D341Med (cell line): Measurements from ENCODE around the gene BSCL2.
A peak's percentile ranks its signal among the peaks of the same experiment; 100 is the strongest.
"Not testable (repeated sequence)": the region's sequence is repeated elsewhere in the genome, so short reads cannot be mapped to it uniquely, and the experiment has no call there.

Source experiments
- DNase-seq: peaks from one replicate; pipeline ENCODE4 v3.0.0; 2012; ENCODE audit warnings: low spot score

The BSCL2 gene

GRCh38 chr11:62656796-62657429 lies 50.3 kb downstream of the BSCL2 start:
- DNase-seq = no peak

GRCh38 chr11:62654297-62654696 lies 52.9 kb downstream of the BSCL2 start:
- no peak for DNase-seq

GRCh38 chr11:62652161-62653006 lies 54.8 kb downstream of the BSCL2 start:
- DNase-seq = no peak

GRCh38 chr11:62650283-62650682 lies 56.9 kb downstream of the BSCL2 start:
- not testable (repeated sequence) for DNase-seq

GRCh38 chr11:62649486-62649885 lies 57.7 kb downstream of the BSCL2 start:
- DNase-seq = no peak

- DNase-seq = no peak
Observed at GRCh38 chr11:62648967-62649364, 58.3 kb downstream of the BSCL2 start.

- DNase-seq = no peak
Observed at GRCh38 chr11:62648185-62648966, 58.8 kb downstream of the BSCL2 start.

GRCh38 chr11:62647609-62648005 lies 59.6 kb downstream of the BSCL2 start:
- no peak for DNase-seq

GRCh38 chr11:62646825-62647608 lies 60.2 kb downstream of the BSCL2 start:
- DNase-seq = no peak

- peak; percentile 98 for DNase-seq
Observed at GRCh38 chr11:62645946-62646824, 61.0 kb downstream of the BSCL2 start, which contains the start of gene GANAB. Gene GANAB (minus strand): TSS chr11:62646613. CDS start chr11:62646599, 14 bp downstream.

GRCh38 chr11:62645671-62645945 lies 61.6 kb downstream of the BSCL2 start:
- no peak for DNase-seq

GRCh38 chr11:62644220-62644619 lies 63.0 kb downstream of the BSCL2 start:
- DNase-seq = no peak
